Medulla oblongata (tissue), 1 donor: Measurements from ENCODE around the gene SDCCAG8.
A peak's percentile ranks its signal among the peaks of the same experiment; 100 is the strongest.

Source experiments
- DNase-seq: peaks from one replicate; pipeline ENCODE4 v3.0.0-alpha.2; 2015; ENCODE audit errors: extremely low spot score

SDCCAG8 gene

DNA sequence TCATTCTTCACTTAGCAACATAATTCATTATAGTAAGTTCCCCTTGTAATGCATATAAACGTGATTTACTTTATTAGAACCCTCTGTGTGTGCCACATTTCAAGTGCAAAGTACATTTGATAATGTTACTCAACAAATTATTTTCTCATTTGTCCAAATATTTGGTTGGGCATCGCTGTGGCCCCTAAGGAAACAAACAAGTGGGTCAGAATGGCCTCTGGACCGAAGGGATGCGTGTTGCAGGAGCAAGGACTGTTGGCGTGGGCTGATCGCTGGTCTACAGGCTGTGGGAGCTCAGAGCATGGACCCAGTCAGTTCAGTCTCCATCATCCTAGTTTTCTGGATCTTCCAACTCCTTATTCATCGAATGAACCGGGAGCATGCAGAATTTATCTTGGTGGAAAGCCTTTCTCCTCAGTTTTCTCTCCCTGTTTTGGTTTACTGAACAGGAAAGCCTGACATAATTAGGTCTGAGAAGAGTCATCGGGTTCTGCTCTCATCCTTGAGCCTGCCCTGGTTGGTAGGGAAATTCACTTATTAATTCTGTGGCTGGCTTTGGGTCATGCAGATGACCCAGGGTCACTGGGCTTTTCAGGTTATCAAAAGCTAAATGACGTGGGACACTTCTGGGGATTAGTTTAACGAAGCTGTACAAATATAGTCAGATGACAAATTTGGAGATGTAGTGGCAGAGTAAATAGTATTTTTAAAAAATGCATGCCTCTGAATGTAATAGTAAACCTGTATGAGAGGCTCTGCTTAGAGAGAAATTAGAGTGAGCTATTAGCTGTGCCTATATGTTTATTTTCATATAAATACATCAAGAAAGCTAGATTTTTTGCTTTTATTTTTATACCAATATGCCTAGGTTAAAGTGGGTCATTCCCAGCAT lies 200.2 kb downstream of the SDCCAG8 start:
- no peak for DNase-seq

DNA sequence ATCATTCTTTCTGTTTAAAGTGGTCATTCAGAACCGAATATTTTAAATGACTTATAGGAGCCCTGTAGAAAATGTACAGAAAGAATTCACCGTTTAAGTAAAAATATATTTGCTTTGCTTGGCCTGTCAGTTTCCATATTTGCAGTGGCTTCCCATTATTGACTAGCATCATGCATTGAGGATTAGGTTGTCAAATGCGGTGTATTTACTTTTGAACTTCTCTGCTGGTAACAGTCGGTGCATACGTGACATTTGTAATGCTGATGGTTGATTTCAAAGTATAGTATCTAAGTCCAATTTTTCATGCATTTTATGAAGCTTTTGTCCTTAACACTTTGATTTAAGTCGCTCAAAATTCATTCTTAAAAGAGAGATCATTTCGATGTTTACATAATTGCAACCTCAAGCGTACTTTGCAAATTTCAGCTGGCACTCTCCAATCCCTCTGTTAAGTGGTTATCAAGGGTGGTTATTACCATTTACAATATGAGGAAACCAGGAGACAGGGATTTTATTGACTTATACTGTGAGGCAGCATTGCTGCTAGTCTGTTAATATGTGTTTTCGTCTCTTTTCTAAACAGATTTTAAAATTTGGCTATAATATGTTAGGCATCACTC lies 201.6 kb downstream of the SDCCAG8 start:
- no peak for DNase-seq

DNA sequence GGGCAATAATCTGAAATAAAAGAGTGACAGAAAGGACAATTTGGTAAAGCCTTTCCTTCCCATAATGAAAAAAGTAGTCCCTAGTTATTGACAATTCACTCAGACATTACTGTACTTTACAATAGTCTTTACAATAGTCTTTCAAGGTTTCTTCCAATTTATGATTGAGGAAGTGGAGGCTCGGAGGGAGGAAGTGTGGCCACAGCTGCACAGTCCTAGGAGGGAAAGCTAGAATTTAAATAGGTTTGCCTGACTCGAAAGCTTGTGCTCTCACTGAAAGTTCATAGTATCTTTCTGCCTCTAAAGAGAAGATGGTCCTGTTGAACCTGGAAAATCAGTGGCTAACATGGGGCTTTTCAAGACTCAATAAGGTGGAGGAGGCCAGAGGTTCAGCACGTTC lies 203.2 kb downstream of the SDCCAG8 start:
- DNase-seq, result peak; percentile 47

DNA sequence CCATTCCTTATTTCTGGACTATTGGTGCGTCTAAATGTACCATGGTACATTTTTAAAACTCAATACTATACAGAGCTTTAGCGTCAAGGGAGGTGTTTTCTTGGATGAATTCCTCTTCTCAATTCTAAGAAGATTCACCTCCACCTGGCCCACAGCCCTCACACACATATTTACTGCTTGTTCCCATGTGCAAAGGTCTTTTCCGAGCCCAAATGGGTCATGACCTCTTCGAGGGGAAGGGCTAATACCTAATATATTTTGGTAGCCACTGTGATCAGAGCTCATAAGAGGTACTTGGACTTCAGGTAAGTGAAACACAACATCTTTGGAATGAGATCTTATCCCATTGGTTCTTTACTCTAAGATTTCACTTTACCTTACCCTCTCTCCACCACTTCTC lies 205.9 kb downstream of the SDCCAG8 start:
- no peak for DNase-seq

DNA sequence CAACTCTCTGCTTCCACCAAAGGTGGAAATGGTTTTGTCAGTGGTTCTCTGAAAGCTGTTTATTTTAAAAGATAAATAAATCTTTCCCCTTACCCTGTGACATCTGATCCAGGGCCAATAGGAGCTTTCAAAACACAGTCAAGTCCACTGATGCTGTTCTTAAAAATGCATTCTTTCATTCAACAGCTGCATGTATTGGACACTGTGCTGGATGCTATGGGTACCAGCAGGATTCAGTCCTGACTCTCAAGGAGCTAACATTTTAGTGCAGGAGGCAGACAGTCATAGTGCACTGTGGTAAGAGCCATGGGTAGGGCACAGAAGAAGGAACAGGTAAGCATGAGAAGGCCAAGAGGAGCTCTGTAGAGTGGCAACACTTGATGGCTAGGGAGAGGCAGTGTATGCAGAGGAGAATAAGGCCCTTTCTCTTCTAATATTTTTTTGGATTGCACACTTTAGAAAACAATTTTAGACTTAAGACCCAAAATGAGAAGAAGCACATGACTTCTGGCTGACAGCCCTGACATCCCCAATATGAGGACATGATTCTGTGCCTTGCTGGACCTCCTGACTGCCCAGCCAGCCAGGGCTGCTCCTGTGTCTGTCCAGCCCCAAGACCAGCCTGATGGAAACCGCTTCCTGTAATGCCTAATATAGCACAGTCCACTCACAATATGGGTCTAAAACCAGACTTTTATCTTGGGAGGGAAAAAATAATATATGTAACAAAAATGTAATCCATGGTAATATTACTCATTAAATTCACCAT lies 207.3 kb downstream of the SDCCAG8 start:
- peak; percentile 66 for DNase-seq

DNA sequence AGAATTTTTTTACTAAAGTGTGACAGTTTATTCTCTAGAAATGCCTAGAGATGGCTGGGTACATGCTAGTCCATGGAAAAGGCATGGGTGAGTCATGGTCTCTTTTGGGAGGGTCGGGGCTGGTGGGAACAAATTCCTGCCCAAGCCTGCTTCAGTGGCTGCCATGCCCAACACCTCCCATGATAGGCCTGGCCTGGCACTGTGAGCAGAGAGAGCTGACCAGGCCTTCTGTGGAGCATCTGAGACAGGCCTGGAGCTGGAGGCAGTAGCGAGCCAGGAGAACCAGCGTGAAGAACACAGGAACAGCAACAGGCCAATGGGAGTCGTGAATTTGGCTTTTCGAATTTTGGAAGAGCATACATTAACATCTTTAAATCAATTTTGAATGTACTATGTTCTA lies 209.2 kb downstream of the SDCCAG8 start:
- DNase-seq, result no peak

DNA sequence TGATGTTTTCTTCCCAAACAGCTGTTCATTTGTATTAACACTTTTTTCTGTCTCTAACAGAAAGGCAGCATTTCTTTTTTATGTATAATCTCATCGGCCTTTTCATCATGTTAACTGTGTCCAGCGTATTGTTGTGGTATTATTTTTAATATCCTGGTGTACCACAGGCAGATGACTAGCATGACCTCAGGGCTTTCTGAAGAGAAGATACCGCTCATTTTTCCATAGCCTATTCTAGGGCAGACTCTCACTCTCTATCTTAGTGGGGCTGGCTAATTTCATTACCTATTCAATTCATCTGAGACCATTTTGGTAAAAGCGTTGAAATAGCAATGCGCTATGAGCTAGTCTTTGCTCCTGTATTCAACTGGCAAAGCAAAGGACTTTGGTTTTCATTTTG lies 209.9 kb downstream of the SDCCAG8 start:
- DNase-seq, result no peak

DNA sequence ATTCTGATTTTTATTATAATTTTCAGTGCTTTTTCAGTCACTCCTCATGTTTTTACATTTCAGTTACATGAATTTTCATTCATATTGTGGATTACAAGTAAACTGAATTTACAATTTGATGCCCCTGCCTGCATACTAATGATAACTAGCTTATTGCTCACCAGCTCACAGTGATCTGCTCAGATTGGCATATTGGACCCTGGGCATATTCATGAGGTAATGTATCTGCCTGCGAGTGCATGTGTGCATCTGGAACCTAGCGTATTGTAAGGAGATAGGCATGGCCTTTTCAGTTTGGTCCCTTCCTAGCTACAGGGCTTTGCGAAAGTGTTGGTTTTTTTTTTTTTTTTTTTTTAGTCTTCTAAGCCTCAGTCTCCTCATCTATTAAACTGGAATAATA lies 213.7 kb downstream of the SDCCAG8 start:
- no peak for DNase-seq

DNA sequence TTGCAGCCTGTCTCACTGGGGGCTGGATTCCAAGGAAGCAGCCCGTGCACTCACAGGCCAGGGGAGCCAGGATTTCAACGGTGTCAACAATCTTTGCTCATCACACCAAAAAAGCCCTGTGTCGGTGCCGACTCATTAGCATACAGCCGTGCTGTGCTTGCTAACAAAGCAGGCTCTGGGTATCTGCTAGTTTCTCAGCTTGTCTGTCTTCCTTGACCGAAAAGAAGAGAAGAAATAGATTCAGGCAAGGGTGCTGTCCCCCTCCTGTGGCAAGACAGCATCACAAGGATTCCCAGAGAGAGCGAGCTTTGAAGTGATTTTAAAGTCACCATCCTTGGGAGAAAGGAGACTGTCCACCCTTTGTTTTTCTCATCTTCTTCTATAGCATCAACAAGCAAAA lies 214.7 kb downstream of the SDCCAG8 start:
- DNase-seq, result peak; percentile 62

DNA sequence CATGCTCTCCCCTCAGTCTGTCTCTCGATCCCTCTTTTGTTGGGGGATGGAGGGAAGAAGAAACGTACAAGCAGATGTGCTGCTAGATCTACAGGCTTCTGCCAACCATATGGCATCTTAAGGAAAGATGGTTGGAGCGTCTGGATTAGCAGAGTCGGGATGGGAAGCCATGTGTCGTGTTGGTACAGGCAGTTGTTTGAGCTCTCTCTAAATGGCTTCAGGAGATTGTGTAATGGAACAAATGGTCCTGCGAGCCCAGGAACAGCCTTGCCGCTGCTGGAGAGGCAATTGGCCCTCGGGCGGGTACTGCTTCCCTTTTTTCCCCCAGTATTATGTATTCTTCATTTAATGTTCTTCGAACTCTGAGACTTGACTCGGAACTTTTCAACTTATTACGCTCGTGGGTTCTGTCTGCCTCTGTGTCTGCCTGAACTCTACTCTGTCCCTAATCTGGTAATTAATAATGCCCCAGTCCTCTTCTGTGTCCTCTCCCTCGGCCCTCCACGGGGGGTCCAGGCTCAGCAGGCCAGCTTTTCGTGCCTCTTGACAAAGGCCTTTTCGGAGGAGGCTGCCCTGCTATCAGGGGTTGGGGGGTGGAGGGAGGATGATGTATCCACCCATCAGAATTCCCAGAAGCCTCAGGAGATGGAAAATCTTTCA lies 215.3 kb downstream of the SDCCAG8 start:
- DNase-seq, result peak; percentile 70

DNA sequence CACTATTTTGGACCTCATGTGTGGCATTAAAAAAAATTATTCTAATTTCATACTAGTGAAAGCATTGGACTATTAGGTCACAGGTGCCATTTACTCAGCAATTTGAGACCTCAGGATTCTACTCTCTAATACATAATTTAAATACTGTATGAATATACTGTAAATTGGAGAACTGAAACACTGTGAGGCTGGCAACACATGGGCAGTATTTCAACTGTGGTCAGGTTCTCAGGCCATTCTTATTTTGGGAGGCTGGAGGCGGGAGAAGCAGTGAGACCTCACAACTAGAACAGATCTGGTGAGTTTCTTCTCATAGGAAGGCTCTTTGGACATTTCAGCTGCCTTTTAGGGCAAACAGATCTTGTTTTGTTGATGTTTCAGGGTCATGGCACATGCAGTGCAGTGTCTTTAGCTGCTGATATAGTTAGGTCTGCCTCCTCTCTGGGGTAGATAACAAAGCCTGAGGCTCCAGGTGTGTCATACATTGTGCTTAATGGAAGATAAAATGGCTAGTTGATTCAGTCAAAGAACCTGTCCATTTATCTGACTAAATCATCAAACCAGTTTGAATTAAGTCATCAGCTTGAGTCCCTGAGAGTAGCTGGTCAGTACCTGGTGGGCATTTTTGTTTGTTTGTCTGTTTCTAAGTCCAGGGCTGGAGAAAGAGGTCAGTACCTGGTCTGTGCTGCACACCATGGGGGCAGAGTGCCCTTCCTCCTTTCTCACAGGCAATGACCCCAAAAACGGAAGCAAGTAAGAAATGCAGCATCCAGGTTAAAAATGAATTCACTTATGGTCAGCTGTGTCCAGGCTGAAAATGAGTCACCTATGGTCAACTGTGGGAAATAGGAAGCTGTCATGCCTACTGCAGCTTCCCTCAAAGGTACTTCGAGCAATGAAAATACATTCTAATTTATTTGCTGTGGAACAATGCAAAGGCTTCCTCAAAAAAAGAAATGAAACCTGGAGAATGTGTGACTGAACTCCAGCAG lies 216.2 kb downstream of the SDCCAG8 start:
- peak; percentile 69 for DNase-seq

DNA sequence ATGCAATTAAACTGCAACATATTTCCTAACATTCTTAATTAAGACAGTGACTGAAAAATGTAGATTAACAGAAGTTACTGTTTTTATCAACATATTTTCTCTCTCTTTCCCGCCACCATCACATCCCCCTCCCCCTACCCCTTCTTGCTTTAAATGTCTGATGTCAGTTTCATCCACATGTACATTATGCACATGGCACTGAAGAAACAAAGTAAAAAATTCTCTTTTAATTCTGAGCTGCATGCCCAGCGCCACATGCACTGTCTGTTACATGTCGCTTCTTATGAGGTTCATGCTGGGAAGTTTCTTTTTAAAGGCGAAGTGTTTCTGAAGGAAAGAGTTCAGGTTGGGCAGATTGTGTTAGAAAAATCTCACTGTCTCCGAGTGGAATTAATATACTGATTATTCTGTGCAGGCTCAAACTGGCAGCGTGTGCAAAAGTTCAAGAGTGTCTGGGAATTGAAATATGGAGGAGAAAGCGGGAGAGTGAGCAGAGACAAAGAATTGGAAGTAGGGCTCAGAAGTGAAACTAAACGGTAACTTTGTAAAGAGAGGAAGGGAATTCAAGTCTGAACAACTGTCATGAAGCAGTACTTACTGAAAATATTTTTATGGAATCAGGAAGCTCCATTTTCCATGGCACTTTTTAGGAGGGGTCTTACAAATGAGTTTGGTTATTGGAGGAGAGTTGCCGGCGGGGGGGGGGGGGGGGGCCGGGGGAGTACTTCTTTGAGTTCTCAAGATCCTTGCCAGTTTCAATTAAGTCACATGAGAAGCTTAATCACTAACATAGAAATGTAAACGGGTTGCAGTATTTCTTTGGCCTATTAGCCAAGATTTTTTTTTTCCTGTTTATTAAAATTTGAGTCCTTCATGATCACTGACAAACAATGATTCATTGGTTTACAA lies 217.6 kb downstream of the SDCCAG8 start:
- DNase-seq, result peak; percentile 64

DNA sequence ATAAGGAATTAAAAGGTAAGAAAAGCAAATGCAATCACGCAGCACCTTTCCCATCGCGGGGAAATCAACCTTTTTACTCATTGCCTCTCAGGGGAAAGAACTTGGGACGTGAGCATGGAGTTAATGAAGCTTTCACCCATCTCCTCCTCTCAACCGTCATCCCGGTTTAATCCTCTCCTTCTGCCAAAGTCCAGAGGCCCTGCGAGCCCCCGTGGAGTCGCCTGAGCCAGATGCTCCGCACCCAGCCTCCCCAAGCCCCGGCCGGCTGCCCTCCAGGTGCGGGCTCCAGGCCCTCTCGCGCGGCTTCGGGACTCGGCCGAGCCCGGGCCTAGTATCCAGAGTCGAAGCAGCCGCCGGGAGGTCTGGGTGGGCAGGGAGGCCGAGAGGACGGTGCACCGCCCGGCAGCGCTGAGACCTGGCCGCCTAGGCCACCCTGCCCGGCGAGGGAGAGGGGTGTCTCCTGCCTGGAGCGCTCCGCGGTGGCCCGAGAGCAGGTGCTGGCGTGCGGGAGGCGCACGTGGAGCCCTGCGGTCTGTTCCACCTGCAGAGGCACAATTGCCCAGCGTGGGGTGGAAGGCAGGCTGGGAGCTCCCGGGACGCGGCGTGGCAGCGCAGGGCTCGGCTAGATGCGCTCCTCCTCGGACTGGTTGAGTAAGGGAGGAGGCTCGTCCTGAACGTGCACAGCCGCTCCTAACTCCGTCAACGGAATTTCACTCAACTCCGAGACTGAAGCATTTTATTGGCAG lies 218.5 kb downstream of the SDCCAG8 start:
- DNase-seq, result no peak

DNA sequence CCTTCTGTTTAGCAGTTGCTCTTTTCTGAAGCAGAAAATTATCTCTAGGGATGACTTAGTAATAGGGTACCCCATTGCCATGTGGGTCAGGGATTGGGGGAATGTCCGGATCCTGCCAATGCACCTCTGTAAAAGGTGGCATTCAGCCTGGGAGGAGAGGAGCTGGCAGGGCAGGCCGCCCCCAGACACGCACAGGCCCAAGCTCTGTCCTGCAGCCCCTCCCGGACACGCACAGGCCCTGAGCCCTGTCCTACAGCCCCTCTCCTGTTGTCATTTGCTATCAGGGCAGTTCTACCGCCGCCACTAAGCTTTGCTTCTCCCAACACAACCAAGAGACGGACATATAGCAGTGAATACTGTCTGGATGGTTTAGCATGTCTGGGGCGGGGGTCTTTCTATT lies 219.1 kb downstream of the SDCCAG8 start:
- no peak for DNase-seq

DNA sequence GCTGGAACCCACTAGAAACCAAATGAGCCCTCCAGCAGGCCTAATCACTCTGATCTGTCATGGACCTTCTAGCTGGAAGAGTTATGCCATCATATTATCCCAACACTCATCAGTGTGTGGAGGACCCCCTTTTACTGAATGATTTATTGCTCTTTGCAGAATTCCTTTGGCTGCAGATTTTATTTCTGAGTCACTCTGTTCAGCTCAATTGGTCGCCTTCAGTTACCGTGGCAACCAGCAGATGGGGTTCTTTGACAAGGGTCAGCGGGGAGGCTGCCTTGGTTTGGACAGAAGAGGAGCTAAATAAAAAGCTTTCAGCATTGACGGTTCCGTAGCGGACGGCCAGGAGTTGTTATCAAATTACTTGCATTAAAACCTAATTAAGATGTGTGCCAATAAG lies 220.1 kb downstream of the SDCCAG8 start:
- peak; percentile 86 for DNase-seq

DNA sequence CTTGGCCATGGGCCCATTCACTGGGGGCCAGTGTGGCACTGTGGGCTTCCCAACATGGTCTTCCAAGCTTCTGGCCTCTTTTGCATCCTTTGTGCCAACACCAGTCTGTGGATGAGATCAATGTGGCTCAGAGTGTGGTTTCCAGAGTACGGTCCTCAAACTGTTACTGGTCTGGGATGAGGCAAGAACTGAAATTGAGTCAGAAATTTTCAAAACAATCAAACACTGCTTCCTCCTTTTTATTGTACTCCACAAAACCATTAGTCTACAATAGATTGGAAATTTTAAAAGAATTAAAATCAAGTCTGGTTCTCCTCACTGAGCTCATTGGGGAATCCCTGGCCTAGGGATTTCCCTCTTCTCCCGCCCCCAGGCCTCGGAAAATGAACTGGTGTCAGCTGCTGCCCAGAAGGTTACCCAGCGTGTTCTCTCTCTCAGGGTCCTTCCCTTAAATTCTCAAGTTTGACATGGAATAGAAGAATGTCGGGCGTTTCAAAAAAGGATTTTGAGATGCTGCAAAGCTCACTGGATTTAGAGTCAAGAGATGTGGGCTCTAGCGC lies 222.0 kb downstream of the SDCCAG8 start:
- no peak for DNase-seq

DNA sequence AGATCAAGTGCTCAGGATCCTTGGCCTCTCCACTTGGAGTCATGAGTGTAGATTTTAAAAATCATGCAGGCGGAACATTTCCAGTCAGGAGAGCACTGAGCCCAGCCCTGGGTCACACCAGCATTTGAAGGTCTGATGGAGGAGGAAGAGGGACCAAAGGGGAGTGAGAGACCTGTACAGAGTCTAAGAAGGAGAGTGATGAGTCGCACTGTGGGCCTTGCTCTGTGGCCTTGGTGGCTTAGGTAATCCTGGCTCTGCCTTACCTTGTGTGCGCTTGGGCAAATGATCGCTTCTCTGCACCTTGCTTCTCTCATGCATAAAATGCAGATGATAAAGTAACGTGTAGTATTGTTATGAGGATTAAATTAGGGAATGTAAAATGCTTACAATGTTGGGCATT lies 225.3 kb downstream of the SDCCAG8 start:
- no peak for DNase-seq

DNA sequence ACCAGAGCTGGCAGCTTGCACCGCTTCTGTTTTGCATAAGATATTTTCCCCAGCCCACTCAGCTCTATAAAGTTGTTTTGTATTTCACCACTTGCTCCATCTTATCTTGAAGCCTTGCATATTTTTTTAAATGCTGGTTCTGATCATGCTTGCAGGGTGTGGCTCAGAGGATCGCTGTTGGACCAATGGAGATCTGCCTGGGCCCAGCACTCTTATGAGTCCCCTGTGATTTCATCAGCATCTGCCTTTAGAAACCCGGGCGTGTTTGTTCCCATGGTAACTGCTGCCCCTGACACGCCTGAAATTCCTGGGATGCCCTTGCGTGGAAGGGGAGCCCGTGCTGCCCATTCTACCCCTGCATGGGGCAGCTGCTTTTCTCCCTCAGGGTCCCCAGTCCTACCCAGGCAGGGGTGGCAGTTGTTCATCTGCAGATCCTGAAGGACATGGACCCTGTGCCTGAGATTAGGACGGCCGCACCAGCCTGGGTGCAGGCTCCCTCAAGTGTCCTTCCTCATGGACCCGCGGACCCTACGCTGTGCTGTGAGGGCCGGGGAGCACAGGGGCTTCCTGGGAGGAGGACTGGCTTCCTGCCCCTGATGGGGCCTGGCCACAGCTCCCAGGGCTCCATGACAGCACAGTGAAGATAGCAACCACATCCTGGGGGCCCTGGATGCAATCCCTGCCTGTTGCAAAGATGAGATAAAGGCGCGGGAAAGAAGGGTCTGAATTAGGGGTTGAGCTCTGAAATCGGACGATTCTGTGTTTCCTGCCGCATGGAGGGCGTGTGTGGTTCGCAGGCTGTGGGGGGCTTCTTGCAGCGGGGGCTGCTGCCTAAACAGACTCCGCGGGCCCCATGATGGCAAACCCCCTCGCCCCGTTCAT lies 226.5 kb downstream of the SDCCAG8 start:
- DNase-seq, result no peak
